ENCODE data around the gene CA6. TPM values are rescaled to one million over a fixed set of nuclear protein-coding genes. Genes with fewer than 3 reads are reported as not detected.
A peak's percentile ranks its signal among the peaks of the same experiment; 100 is the strongest.

CA6 gene
- total and polyA plus RNA-seq, 2 experiments from 2014 or later = not detected

GRCh38 chr1:8985915-8986813 is 40.5 kb downstream of the CA6 start:
- H3K36me3 ChIP-seq (replicated peaks; ENCODE audit: insufficient read depth, low read depth) = no peaks in the 10 kb centered on the region

GRCh38 chr1:8986814-8987190 is 41.1 kb downstream of the CA6 start:
- no peak overlapping the region for H2AFZ ChIP-seq
- H3K27ac ChIP-seq = no peak overlapping the region
- no peaks in the 10 kb centered on the region for H3K4me1 ChIP-seq (ENCODE audit: insufficient read depth)
- DNase-seq (ENCODE audit: low spot score) = no peak
- H3K36me3 ChIP-seq (replicated peaks; ENCODE audit: insufficient read depth, low read depth) = no peaks in the 10 kb centered on the region
- H3K9me3 ChIP-seq (ENCODE audit: low read depth) = no peaks in the 10 kb centered on the region
- no peaks in the 10 kb centered on the region for H4K20me1 ChIP-seq (ENCODE audit: insufficient read depth, poor library complexity, severe bottlenecking)
- 96% methylated on average over 10 of the region's 10 CpGs for WGBS (ENCODE audit: low lambda C conversion rate, missing lambda C conversion rate)
- H3K4me2 ChIP-seq = no peak overlapping the region
- no peak for TF ChIP-seq CTCF (IDR thresholded peaks at IDR 0.05; ENCODE audit: poor library complexity)
- TF ChIP-seq EZH2phosphoT487 (IDR thresholded peaks at IDR 0.05; ENCODE audit: low read depth, severe bottlenecking, unreplicated experiment) = no peak
- TF ChIP-seq EZH2 (IDR thresholded peaks at IDR 0.05; ENCODE audit: borderline replicate concordance) = no peak
- H3K27me3 ChIP-seq = no peaks in the 10 kb centered on the region
- no peaks in the 10 kb centered on the region for H3K9me2 ChIP-seq (replicated peaks; ENCODE audit: insufficient read depth)
- no peaks in the 10 kb centered on the region for H3K79me2 ChIP-seq
- H3K4me3 ChIP-seq = no peak overlapping the region

More at GRCh38 chr1:8985915-8986813, 40.5 kb downstream of the CA6 start:
- H3K27me3 ChIP-seq = no peaks in the 10 kb centered on the region
- H3K4me1 ChIP-seq (ENCODE audit: insufficient read depth) = no peaks in the 10 kb centered on the region
- no peak overlapping the region for H3K4me3 ChIP-seq
- no peaks in the 10 kb centered on the region for H3K79me2 ChIP-seq
- no peaks in the 10 kb centered on the region for H4K20me1 ChIP-seq (ENCODE audit: insufficient read depth, poor library complexity, severe bottlenecking)
- H3K4me2 ChIP-seq = no peak overlapping the region
- H3K9me3 ChIP-seq (ENCODE audit: low read depth) = no peaks in the 10 kb centered on the region
- TF ChIP-seq EZH2phosphoT487 (IDR thresholded peaks at IDR 0.05; ENCODE audit: low read depth, severe bottlenecking, unreplicated experiment) (no peak), EZH2 (IDR thresholded peaks at IDR 0.05; ENCODE audit: borderline replicate concordance) (no peak), CTCF (IDR thresholded peaks at IDR 0.05; ENCODE audit: poor library complexity) (no peak)
- no peak overlapping the region for H2AFZ ChIP-seq
- DNase-seq (ENCODE audit: low spot score) = peak; percentile 58
- H3K27ac ChIP-seq = no peak overlapping the region
- H3K9me2 ChIP-seq (replicated peaks; ENCODE audit: insufficient read depth) = no peaks in the 10 kb centered on the region
- 80% methylated on average over 14 of the region's 14 CpGs for WGBS (ENCODE audit: low lambda C conversion rate, missing lambda C conversion rate)

- peak; percentile 54 for DNase-seq (ENCODE audit: low spot score)
- Histone ChIP-seq H3K9me3 (ENCODE audit: low read depth) (no peaks in the 10 kb centered on the region), H3K79me2 (no peaks in the 10 kb centered on the region), H4K20me1 (ENCODE audit: insufficient read depth, poor library complexity, severe bottlenecking) (no peaks in the 10 kb centered on the region), H3K4me2 (no peak overlapping the region), H2AFZ (peak overlapping the region; percentile 65), H3K36me3 (replicated peaks; ENCODE audit: insufficient read depth, low read depth) (no peaks in the 10 kb centered on the region), H3K9me2 (replicated peaks; ENCODE audit: insufficient read depth) (no peaks in the 10 kb centered on the region), H3K27ac (no peak overlapping the region), H3K4me3 (no peak overlapping the region), H3K27me3 (no peaks in the 10 kb centered on the region), H3K4me1 (ENCODE audit: insufficient read depth) (no peaks in the 10 kb centered on the region)
- TF ChIP-seq CTCF (IDR thresholded peaks at IDR 0.05; ENCODE audit: poor library complexity) = peak; percentile 94
- TF ChIP-seq EZH2phosphoT487 (IDR thresholded peaks at IDR 0.05; ENCODE audit: low read depth, severe bottlenecking, unreplicated experiment) = no peak
- TF ChIP-seq EZH2 (IDR thresholded peaks at IDR 0.05; ENCODE audit: borderline replicate concordance) = no peak
- 43% methylated on average over 9 of the region's 9 CpGs for WGBS (ENCODE audit: low lambda C conversion rate, missing lambda C conversion rate)
These were observed 42.4 kb downstream of the CA6 start for GRCh38 chr1:8987881-8988617.
